DOHH2 (cell line): ENCODE results near the gene PSENEN.

Experiments
- H3F3A ChIP-seq: fragments of 200-600 bp; sonication (generic), shearing (Covaris generic); 2 replicates; pipeline ENCODE4 v1.6.0; 2016; ENCODE audit warnings: antibody characterized with exemption, mild to moderate bottlenecking; ENCODE audit not compliant: control insufficient read depth, insufficient read depth
- H3K27ac ChIP-seq: fragments of 200-600 bp; sonication (generic); 2 replicates; pipeline ENCODE4 v1.5.1; 2014; ENCODE audit warnings: low read depth, mild to moderate bottlenecking, low read length, moderate library complexity
- H3K27me3 ChIP-seq: fragments of 200-600 bp; sonication (generic); 2 replicates; pipeline ENCODE4 v1.6.1; 2014; ENCODE audit warnings: mild to moderate bottlenecking, low read length, mixed read lengths; ENCODE audit not compliant: control insufficient read depth
- H3K36me3 ChIP-seq: fragments of 200-600 bp; sonication (generic); 2 replicates; pipeline ENCODE4 v1.6.1; 2014; ENCODE audit warnings: mild to moderate bottlenecking, low read length, moderate library complexity, mixed read lengths; ENCODE audit not compliant: control insufficient read depth
- H3K4me1 ChIP-seq: fragments of 200-600 bp; sonication (generic); 2 replicates; pipeline ENCODE4 v1.6.1; 2014; ENCODE audit warnings: mild to moderate bottlenecking, low read length, mixed read lengths; ENCODE audit not compliant: control insufficient read depth
- H3K4me2 ChIP-seq: fragments of 200-600 bp; sonication (generic); 2 replicates; pipeline ENCODE4 v1.6.0; 2014; ENCODE audit warnings: mild to moderate bottlenecking, low read length, moderate library complexity
- H3K4me3 ChIP-seq: fragments of 200-600 bp; sonication (generic); 2 replicates; pipeline ENCODE4 v1.5.1; 2014; ENCODE audit warnings: mild to moderate bottlenecking, low read length, mixed read lengths
- H3K79me2 ChIP-seq: fragments of 200-600 bp; sonication (generic); 2 replicates; pipeline ENCODE4 v1.6.1; 2014; ENCODE audit warnings: mild to moderate bottlenecking, low read length, mixed read lengths; ENCODE audit not compliant: control insufficient read depth
- H3K9me2 ChIP-seq: fragments of 200-600 bp; sonication (generic); replicated peaks from 2 replicates; pipeline ENCODE4 v1.6.1; 2014; ENCODE audit warnings: mild to moderate bottlenecking, low read length, mixed read lengths; ENCODE audit not compliant: control insufficient read depth
- H3K9me3 ChIP-seq: fragments of 200-600 bp; sonication (generic); 2 replicates; pipeline ENCODE4 v1.6.1; 2014; ENCODE audit warnings: antibody characterized with exemption, low read length, mixed read lengths; ENCODE audit not compliant: control insufficient read depth, insufficient read depth
- H4K20me1 ChIP-seq: fragments of 200-600 bp; sonication (generic); 2 replicates; pipeline ENCODE4 v1.6.0; 2014; ENCODE audit warnings: low read depth, mild to moderate bottlenecking, antibody characterized with exemption, low read length, moderate library complexity; ENCODE audit not compliant: control insufficient read depth, insufficient read depth
- EZH2phosphoT487 ChIP-seq: fragments of 200-600 bp; sonication (generic); IDR thresholded peaks from 2 replicates; pipeline ENCODE4 v1.6.1; 2017; ENCODE audit warnings: borderline replicate concordance, mild to moderate bottlenecking, antibody characterized with exemption, low read length, moderate library complexity, mixed read lengths
- TF ChIP-seq, protein P1 (sequence below): fragments of 200-600 bp; sonication (generic); IDR thresholded peaks from one replicate; pipeline ENCODE4 v1.5.1; 2014; ENCODE audit warnings: antibody characterized with exemption, mild to moderate bottlenecking, low read depth, low read length; ENCODE audit not compliant: poor library complexity, severe bottlenecking

The PSENEN gene

DNA sequence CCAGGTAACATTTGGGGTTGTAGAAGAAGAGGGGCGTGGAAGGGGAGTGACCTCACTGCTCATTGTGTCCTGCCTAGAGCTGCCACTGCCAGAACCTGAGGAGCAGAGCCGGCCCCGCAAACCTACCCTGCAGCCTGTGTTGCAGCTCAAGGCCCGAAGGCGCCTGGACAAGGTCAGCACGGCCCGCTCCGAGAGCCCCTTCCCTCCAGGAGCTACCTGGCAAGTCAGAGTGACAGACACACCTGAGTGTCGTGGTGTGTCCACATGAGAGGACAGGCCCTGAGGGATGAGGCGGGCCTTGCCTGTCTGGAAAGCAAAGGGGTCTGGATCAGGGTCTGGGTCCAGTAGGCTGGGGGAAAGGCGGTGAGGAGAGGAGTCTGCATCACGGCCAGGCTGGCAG is 20.9 kb upstream of the PSENEN start:
- H3K27ac ChIP-seq: no peak overlapping the region
- H3K4me3 ChIP-seq: no peak overlapping the region
- peaks cover 90% of the 10 kb centered on the region for H3K36me3 ChIP-seq
- peaks cover 24% of the 10 kb centered on the region for H3K79me2 ChIP-seq
- H3K9me2 ChIP-seq: no peaks in the 10 kb centered on the region
- H4K20me1 ChIP-seq: 0 out of 2 replicates have a peak, but pooled peaks cover 4% of the 10 kb centered on the region
- H3K27me3 ChIP-seq: no peaks in the 10 kb centered on the region
- no peak for TF ChIP-seq EZH2phosphoT487
- TF ChIP-seq, protein P1, sequence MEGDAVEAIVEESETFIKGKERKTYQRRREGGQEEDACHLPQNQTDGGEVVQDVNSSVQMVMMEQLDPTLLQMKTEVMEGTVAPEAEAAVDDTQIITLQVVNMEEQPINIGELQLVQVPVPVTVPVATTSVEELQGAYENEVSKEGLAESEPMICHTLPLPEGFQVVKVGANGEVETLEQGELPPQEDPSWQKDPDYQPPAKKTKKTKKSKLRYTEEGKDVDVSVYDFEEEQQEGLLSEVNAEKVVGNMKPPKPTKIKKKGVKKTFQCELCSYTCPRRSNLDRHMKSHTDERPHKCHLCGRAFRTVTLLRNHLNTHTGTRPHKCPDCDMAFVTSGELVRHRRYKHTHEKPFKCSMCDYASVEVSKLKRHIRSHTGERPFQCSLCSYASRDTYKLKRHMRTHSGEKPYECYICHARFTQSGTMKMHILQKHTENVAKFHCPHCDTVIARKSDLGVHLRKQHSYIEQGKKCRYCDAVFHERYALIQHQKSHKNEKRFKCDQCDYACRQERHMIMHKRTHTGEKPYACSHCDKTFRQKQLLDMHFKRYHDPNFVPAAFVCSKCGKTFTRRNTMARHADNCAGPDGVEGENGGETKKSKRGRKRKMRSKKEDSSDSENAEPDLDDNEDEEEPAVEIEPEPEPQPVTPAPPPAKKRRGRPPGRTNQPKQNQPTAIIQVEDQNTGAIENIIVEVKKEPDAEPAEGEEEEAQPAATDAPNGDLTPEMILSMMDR: no peak
- no peaks in the 10 kb centered on the region for H3F3A ChIP-seq
- no peak overlapping the region for H3K4me2 ChIP-seq
- peaks cover 3% of the 10 kb centered on the region for H3K4me1 ChIP-seq
- no peaks in the 10 kb centered on the region for H3K9me3 ChIP-seq

DNA sequence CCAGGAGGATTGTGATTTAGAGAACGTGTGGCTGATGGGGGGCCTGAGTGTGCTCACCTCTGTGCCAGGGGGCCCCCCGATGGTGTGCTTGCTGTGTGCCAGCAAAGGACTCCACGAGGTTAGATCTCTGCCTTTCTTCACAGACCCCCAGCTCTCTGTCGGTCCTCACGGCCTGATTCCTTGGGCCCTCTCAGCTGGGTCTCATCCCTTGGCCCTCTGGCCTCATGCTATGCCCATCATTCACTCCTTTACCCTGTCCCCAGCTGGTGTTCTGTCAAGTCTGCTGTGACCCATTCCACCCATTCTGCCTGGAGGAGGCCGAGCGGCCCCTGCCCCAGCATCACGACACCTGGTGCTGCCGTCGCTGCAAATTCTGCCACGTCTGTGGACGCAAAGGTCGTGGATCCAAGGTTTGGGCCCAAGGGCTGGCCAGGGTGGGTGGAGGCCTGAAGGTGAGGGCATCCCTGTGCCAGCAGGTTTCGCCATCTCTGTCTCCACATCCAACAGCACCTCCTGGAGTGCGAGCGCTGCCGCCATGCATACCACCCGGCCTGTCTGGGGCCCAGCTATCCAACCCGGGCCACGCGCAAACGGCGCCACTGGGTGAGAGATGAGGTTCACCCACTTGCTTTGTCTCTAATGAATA is 20.1 kb upstream of the PSENEN start:
- no peaks in the 10 kb centered on the region for H3K9me3 ChIP-seq
- TF ChIP-seq, protein P1: no peak
- no peak for TF ChIP-seq EZH2phosphoT487
- H3K27ac ChIP-seq: no peak overlapping the region
- H3K36me3 ChIP-seq: peaks cover 89% of the 10 kb centered on the region
- H3K4me1 ChIP-seq: no peaks in the 10 kb centered on the region
- no peaks in the 10 kb centered on the region for H4K20me1 ChIP-seq
- no peaks in the 10 kb centered on the region for H3K27me3 ChIP-seq
- H3F3A ChIP-seq: no peaks in the 10 kb centered on the region
- no peaks in the 10 kb centered on the region for H3K9me2 ChIP-seq
- H3K79me2 ChIP-seq: peaks cover 16% of the 10 kb centered on the region
- H3K4me2 ChIP-seq: no peak overlapping the region
- no peak overlapping the region for H3K4me3 ChIP-seq

DNA sequence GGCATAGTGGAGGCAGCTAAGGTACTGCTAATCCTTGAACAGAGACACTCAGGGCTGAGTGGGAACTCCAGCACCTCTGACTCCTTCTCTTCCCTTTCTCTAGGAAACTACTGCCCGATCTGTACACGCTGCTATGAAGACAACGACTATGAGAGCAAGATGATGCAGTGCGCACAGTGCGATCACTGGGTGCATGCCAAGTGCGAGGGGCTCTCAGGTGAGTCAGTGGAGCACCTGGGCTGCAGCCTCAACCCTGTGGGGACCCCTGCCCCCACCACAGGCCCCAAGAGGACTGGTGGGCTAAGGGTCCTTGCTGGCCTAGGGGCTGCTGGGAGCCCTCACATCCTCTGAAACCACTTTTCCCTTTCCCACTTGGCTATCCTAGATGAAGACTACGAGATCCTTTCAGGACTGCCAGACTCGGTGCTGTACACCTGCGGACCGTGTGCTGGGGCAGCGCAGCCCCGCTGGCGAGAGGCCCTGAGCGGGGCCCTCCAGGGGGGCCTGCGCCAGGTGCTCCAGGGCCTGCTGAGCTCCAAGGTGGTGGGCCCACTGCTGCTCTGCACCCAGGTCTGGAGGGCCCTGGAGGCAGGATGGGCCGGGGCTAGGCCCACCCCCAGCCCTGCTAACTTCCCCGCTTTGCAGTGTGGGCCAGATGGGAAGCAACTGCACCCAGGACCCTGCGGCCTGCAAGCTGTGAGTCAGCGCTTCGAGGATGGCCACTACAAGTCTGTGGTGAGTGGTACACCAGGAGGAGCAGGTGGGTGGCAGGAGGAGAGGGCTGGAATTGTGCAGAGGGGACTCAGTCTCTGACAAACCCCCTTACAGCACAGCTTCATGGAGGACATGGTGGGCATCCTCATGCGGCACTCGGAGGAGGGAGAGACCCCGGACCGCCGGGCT is 18.1 kb upstream of the PSENEN start:
- Histone ChIP-seq H3K4me1 (no peaks in the 10 kb centered on the region), H3K27ac (no peak overlapping the region), H3F3A (no peaks in the 10 kb centered on the region), H3K36me3 (peaks cover 96% of the 10 kb centered on the region), H3K9me2 (no peaks in the 10 kb centered on the region), H3K79me2 (0 out of 2 replicates have a peak, but pooled peaks cover 3% of the 10 kb centered on the region), H3K27me3 (no peaks in the 10 kb centered on the region), H3K4me2 (no peak overlapping the region), H3K9me3 (no peaks in the 10 kb centered on the region), H4K20me1 (no peaks in the 10 kb centered on the region), H3K4me3 (no peak overlapping the region)
- TF ChIP-seq, protein P1: no peak
